Measurements from ENCODE around the gene SSBP3.

Gene SSBP3

GRCh38 chr1:54176621-54177327 is 229.4 kb downstream of the SSBP3 start:
- DNase-seq (ENCODE audit: low spot score): no peak

Measured in CD4-positive, alpha-beta T cell treated with Interleukin-2 at 100 ng/mL for 4 hours (primary cell).